C4-2B (cell line): ENCODE results near the gene ZNRF3.

Experiments
- ZFX ChIP-seq: fragments of 450-650 bp; IDR thresholded peaks from 2 replicates; pipeline ENCODE4 v1.6.1; 2017
- TF ChIP-seq, protein P1 (sequence below): fragments of 450-650 bp; conservative IDR thresholded peaks from 2 replicates; pipeline ENCODE4 v1.5.1; 2017; ENCODE audit warnings: mild to moderate bottlenecking

DNA sequence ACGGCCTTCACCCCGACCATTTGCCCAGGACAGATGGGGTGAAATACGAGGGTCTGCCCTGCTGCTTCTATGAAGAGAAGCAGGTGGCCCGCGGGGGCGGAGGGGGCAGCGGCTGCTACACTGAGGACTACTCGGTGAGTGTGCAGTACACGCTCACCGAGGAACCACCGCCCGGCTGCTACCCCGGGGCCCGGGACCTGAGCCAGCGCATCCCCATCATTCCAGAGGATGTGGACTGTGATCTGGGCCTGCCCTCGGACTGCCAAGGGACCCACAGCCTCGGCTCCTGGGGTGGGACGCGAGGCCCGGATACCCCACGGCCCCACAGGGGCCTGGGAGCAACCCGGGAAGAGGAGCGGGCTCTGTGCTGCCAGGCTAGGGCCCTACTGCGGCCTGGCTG lies 167.1 kb downstream of the ZNRF3 start:
- TF ChIP-seq, protein P1, sequence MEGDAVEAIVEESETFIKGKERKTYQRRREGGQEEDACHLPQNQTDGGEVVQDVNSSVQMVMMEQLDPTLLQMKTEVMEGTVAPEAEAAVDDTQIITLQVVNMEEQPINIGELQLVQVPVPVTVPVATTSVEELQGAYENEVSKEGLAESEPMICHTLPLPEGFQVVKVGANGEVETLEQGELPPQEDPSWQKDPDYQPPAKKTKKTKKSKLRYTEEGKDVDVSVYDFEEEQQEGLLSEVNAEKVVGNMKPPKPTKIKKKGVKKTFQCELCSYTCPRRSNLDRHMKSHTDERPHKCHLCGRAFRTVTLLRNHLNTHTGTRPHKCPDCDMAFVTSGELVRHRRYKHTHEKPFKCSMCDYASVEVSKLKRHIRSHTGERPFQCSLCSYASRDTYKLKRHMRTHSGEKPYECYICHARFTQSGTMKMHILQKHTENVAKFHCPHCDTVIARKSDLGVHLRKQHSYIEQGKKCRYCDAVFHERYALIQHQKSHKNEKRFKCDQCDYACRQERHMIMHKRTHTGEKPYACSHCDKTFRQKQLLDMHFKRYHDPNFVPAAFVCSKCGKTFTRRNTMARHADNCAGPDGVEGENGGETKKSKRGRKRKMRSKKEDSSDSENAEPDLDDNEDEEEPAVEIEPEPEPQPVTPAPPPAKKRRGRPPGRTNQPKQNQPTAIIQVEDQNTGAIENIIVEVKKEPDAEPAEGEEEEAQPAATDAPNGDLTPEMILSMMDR = no peak
- no peak for TF ChIP-seq ZFX
